ENCODE measurements around the gene CILP2.

The CILP2 gene

GRCh38 chr19:19506592-19506991 is 31.5 kb upstream of the CILP2 start:
- no peak for DNase-seq

DNA sequence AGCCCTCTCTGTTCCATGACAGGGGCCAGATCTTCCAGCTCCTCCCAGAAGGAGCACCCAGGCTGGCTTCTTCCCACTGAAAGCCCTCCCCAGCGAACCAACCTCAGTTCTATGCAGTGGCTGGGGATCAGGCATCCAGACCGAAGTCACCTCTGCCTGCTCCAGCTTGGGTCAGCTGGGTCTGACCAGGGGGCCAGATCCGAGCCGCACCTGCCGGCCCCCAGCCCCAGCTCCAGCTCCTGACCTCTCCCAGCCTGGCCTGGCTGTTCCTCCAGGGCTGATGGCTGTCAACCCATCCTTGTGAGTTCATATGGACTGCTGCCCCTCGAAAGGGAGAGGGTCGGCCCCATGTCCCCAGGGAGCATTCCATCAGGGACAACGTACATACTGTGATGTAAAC is 30.7 kb upstream of the CILP2 start:
- no peak for DNase-seq

GRCh38 chr19:19508217-19508616 is 29.8 kb upstream of the CILP2 start:
- no peak for DNase-seq

DNA sequence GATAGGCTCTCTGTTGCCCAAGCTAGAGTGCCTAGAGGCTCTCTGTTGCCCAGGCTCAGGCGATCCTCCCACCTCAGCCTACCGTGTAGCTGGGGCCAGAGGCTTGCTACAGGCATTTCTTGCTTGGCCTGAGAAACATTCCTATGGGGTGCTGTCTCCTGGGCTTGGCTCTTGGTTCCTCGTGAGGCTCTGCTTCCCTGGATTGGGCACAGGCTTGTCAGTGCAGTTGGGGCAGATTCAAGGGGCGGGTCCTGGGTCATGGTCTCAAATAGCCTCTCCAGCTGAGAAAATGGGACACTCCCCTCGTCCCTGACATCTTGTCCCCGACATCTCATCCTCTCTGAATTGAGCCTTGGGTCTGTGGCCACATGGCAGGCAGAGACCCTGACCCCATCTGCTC is 27.6 kb upstream of the CILP2 start:
- DNase-seq: no peak

DNA sequence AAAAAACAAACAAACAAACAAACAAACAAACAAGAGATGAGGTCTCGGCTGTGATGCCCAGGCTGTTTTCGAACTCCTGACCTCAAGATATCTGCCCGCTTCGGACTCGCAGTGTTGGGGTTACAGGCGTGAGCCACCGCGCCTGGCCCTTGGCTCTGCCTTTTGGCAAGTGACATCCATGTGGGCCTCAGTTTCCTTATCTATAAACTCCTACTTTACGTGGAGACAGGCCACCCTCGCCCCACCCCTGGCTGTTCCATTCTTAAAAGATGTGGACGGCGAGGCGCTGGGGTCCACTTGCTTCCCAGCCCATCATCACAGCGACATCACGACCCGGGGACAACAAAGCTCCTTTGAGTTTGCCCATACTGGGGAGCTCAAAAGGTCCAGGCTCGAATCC is 24.4 kb upstream of the CILP2 start:
- DNase-seq: no peak

DNA sequence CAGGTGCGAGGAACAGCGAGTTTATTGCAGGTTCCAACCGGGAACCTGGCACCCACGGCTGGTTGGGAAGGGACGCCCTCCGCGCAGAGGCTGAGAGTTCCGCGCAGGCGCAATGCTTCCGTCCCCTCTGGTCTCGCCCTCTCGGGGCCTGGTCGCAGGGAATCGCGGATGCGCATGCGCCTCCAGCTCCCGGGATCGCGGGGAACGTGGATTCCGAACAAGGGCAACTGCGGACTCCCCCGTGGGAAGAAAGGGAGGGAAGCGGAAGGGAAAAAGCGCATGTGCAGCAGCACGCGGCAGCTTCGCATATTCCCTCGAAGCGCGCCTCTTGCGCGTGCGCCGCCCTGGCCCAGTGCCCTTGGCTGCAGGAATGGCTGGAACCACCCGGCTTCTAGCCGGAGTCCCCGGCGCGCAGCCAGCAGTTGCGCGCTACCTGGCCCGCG is 23.8 kb upstream of the CILP2 start:
- no peak for DNase-seq

- DNase-seq: no peak
Observed at GRCh38 chr19:19514881-19515641, 23.0 kb upstream of the CILP2 start, which contains the start of gene TSSK6. Gene TSSK6, minus strand, starts transcription at chr19:19515548. Its CDS starts 121 bp downstream, at chr19:19515427.

DNA sequence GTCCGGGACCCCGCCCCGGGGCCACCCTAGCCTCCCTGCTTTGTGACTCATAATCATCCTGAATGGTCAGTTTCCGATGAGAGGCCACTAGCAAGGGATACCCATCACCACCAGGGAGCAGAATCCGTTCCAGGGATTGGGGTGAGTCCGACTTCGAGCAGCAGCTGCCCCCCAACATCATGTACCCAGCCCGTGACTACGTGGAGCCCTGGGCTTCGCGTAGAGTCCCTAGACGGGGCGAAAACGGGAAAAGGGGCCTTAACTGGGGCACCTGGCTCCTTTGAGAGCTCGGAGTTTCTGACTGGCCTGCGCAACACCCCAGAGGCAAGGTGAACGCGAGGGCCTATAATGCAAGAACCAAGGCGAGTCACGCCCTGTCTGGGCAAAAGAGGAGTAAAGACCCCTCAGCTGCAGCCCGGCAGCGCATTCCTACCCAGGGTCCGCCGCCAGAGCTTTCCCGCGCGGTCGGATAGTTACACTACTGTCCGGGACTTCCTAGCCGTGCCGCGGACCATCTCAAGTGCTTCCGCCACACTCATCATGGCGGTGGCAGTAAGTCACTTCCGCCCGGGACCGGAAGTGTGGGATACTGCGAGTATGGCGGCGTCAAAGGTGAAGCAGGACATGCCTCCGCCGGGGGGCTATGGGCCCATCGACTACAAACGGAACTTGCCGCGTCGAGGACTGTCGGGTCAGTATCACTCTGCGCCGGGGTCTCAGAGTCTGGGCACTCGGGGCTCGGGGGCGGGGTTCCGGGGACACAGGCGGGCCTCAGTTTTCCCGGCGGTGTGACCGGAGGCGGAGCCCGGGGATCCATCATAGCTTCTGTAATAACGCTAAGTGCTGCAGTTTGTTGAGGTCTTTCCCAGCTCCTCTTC is 22.2 kb upstream of the CILP2 start, which contains the start of gene NDUFA13:
TSS of gene NDUFA13 (plus strand) at position 584 of the 878 bp plus-strand sequence. CDS start at position 598, 14 bp downstream.
- DNase-seq: peak; percentile 85

GRCh38 chr19:19517235-19517619 is 20.8 kb upstream of the CILP2 start:
- no peak for DNase-seq

- DNase-seq: no peak
Observed at GRCh38 chr19:19520989-19521388, 17.1 kb upstream of the CILP2 start.

DNA sequence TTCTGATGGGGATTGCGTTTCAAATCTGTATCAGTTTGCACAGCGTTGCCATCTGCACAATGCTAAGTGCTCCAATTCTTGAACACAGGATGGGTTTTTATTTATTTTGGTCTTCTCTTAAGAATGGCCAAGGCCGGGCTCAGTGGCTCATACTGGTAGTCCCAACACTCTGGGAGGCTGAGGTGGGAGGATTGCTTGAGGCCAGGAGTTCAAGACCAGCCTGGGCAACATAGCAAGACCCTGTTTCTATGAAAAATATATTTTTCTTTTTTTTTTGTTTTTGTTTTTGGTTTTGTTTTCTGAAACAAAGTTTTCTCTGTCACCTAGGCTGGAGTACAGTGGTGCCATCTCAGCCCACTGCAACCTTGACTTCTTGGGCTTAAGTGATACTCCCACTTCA is 14.9 kb upstream of the CILP2 start:
- no peak for DNase-seq

DNA sequence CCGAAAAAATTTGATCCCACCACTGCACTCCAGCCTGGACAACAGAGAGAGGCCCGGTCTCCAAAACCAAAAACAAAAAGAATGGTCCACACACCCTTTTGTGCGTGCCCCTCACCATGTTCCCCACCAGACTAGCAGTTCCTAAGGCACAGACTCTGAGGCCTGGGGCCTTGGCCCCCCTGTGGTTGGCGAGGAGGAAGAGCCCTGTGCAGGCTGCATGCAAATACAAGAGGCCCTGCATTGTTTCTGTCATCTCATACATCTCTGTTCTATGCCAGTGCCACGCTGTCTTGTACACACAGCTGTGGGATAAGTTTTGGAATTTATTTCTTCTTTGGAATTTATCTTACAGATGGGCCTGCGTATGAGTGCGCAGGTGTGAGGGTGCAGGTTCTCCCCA is 14.0 kb upstream of the CILP2 start:
- no peak for DNase-seq

- DNase-seq: no peak
Observed at GRCh38 chr19:19525611-19526380, 12.3 kb upstream of the CILP2 start.

GRCh38 chr19:19526581-19527370 is 11.3 kb upstream of the CILP2 start:
- DNase-seq: no peak

GRCh38 chr19:19527371-19527656 is 10.8 kb upstream of the CILP2 start:
- DNase-seq: no peak

DNA sequence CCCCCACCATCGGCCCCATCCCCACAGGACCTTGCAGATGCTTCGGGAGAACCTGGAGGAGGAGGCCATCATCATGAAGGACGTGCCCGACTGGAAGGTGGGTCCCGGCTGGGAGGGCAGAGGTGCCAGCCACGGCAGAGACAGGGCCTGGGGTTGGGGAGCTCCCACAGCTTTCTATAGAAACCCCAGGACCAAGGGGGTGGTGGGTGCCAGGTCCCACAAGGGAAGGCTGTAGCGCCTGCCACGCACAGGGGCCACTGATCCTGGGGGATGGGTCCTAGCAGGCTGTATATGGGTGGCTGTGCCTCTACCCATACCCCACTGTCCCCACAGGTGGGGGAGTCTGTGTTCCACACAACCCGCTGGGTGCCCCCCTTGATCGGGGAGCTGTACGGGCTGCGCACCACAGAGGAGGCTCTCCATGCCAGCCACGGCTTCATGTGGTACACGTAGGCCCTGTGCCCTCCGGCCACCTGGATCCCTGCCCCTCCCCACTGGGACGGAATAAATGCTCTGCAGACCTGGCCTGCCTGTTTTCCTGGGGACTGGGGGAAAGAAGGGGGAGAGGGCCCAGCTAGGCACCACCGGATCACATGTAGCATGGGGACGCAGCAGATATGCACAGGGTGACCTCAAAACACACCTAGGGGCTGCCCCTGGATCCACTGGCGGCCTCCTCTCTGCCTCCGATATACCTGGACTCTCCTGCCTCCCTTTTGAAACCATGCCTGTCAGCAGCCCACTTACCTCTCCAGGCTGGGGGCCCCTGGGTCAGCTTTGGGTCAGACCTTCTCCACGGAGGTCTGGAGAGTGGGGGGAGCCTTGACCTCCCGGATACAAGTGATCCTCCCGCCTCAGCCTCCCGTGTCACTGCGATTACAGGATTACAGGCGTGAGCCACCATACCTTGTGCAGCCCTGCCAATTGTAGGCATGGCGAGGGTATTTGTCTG is 10.1 kb upstream of the CILP2 start:
- no peak for DNase-seq

DNA sequence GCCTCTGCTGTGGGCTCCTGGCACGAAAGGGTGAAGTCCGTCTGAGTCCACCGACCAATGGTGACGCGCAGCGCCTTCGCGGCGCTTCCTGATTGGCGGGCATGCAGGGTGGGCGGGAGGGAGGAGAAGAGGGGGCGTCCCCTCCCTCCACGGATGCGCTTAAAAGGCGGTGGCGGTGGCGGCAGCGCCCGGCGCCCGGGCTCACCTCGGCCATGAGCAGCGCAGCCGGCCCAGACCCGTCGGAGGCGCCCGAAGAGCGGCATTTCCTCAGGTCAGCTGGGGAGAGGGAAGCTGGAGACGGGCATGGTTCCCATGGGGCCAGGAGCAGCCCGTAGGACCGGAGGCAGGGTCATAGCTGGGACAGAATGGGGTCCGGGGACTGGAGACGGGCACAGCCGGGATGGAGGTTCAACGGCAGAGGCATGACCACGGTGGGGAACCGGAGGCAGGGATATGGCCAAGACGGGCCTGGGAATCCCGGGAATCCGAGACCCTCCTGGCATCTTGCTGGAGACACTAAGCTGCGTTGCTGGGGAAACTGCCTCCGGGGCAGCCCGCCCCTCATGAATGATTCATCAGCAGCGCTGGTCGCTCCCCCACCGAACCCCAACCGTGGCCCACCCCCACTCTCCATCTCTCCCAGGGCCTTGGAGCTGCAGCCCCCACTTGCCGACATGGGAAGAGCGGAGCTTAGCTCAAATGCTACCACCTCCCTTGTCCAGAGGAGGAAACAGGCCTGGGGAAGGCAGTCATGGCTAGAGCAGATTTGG is 9.2 kb upstream of the CILP2 start, which contains the start of gene YJEFN3:
TSS of gene YJEFN3 (plus strand) at position 191 of the 770 bp plus-strand sequence. CDS start at position 213, 22 bp downstream.
- DNase-seq: no peak

DNA sequence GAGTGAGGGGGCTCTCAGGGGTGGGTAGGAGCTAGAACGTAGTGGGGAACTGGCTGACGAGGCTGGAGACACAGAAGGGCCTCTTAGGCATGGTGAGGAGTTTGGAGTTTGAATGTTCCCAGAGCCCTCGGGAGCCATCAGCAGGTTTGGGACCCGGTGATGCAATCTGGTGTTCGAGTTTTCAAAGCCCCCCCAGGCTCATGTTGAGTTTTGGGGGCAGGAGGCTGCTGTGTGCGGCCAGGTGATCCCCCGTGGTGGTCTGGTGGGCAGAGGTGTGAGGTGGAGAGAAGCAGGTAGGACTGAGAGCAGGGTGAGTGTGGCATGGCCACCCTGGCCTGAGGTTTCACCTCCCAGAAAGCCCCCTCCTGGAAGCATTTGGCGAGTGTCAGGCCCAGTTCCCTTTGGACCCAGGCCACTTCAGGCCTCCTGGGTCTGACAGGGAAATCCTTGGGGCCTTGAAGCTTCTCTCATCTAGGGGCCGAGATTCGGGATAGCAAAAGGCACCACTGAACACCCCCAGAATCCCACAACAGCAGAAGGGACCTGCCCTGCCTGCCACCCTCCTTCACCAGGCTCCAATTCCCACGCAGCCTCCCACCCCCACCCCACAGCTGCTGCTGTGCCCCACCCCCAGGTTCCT is 8.2 kb upstream of the CILP2 start:
- DNase-seq: no peak

- no peak for DNase-seq
Observed at GRCh38 chr19:19530423-19530804, 7.7 kb upstream of the CILP2 start.

DNA sequence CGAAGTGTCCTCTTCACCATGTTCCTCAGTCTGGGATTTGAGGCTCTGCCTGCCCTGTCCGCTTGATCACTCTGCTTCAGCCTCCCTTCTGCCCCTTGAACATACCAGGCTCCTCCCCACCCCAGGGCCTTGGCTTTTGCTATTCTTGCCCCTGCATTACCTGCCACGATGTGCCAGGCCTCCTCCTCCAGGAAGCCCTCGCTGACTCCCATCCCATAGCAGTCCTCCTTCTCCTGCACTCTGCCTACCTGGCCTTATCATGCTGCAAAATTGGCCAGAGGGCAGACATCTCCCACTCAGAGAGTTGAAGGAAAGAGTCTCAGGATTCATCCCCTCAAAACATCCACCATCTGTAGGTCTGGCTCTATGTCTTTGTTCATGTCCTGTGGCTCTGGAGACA is 7.2 kb upstream of the CILP2 start:
- no peak for DNase-seq

Measured in NCI-H345 (cell line).